Stomach smooth muscle (tissue), 2 donors: ENCODE measurements around the gene NTNG2.

ENCODE experiments used
- H3K27ac ChIP-seq: one replicate; pipeline ENCODE4 v1.7.0; 2013; ENCODE audit warnings: mild to moderate bottlenecking, low read length, inconsistent platforms
- H3K27me3 ChIP-seq, 2 donors: one replicate each; pipeline ENCODE4 v1.7.0; 2013; ENCODE audit warnings: low read length in 2 of 2; ENCODE audit not compliant: insufficient read depth in 2 of 2, control insufficient read depth in 1 of 2
- H3K36me3 ChIP-seq, 2 donors: one replicate each; pipeline ENCODE4 v1.7.0; 2013; ENCODE audit warnings: low read length in 2 of 2; ENCODE audit not compliant: control insufficient read depth in 2 of 2, insufficient read depth in 2 of 2
- H3K4me1 ChIP-seq: one replicate; pipeline ENCODE4 v1.7.0; 2013; ENCODE audit warnings: low read length; ENCODE audit not compliant: control insufficient read depth, insufficient read depth
- H3K4me3 ChIP-seq, 2 donors: one replicate each; pipeline ENCODE4 v1.7.0; 2013; ENCODE audit warnings: low read length in 2 of 2
- H3K9ac ChIP-seq, 2 donors: one replicate each; pipeline ENCODE4 v1.7.0; 2013; ENCODE audit warnings: low read length in 2 of 2, mild to moderate bottlenecking in 1 of 2
- H3K9me3 ChIP-seq, 2 donors: one replicate each; pipeline ENCODE4 v1.7.0; 2013; ENCODE audit warnings: low read length in 2 of 2; ENCODE audit not compliant: control insufficient read depth in 2 of 2
- donor health status: healthy.
- donor health status: Pancreatic carcinoma.

Gene NTNG2

DNA sequence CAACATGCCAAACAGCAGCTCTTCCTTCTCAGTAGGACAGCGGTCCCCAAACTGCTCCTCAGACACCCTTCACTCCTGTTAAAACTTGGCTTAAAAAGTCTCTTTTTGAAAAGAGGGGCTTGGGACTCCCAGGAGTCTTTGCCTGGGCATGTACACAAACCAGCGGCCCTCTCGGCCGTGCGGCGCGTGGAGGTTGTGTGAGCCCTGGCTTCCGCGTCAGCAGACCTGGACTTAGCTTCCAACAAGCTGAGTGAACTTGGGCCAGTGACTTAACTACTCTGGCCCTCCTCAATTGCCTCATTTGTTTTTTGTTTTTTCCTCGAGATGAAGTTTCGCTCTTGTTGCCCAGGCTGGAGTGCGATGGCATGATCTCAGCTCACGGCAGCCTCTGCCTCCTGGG, 15.3 kb upstream of the NTNG2 start:
- Histone ChIP-seq H3K27me3 (peaks cover 32 to 55% of the 10 kb centered on the region in 2 donors), H3K9ac (no peak overlapping the region), H3K27ac (no peak overlapping the region), H3K4me1 (no peaks in the 10 kb centered on the region), H3K4me3 (no peak overlapping the region), H3K9me3 (peaks cover 0 to 5% of the 10 kb centered on the region in 2 donors), H3K36me3 (no peaks in the 10 kb centered on the region)

- Histone ChIP-seq H3K4me1 (no peaks in the 10 kb centered on the region), H3K36me3 (no peaks in the 10 kb centered on the region), H3K27me3 (peaks cover 28 to 55% of the 10 kb centered on the region in 2 donors), H3K9me3 (peaks cover 0 to 5% of the 10 kb centered on the region in 2 donors), H3K27ac (no peak overlapping the region), H3K9ac (no peak overlapping the region), H3K4me3 (no peak overlapping the region)
Measured at GRCh38 chr9:132147331-132147730, 14.5 kb upstream of the NTNG2 start.

- Histone ChIP-seq H3K36me3 (no peaks in the 10 kb centered on the region), H3K27me3 (peaks cover 28 to 54% of the 10 kb centered on the region in 2 donors), H3K27ac (no peak overlapping the region), H3K9ac (no peak overlapping the region), H3K4me3 (no peak overlapping the region), H3K4me1 (no peaks in the 10 kb centered on the region), H3K9me3 (peaks cover 0 to 5% of the 10 kb centered on the region in 2 donors)
Measured at GRCh38 chr9:132147839-132148238, 14.0 kb upstream of the NTNG2 start.

- Histone ChIP-seq H3K27me3 (peaks cover 30 to 45% of the 10 kb centered on the region in 2 donors), H3K36me3 (no peaks in the 10 kb centered on the region), H3K4me1 (no peaks in the 10 kb centered on the region), H3K9me3 (no peaks in the 10 kb centered on the region), H3K9ac (no peak overlapping the region), H3K27ac (no peak overlapping the region), H3K4me3 (no peak overlapping the region)
Measured at GRCh38 chr9:132150256-132150655, 11.6 kb upstream of the NTNG2 start.

- Histone ChIP-seq H3K9me3 (no peaks in the 10 kb centered on the region), H3K36me3 (no peaks in the 10 kb centered on the region), H3K9ac (no peak overlapping the region), H3K27ac (no peak overlapping the region), H3K27me3 (peaks cover 34 to 46% of the 10 kb centered on the region in 2 donors), H3K4me3 (no peak overlapping the region), H3K4me1 (no peaks in the 10 kb centered on the region)
Measured at GRCh38 chr9:132151118-132151517, 10.7 kb upstream of the NTNG2 start.

DNA sequence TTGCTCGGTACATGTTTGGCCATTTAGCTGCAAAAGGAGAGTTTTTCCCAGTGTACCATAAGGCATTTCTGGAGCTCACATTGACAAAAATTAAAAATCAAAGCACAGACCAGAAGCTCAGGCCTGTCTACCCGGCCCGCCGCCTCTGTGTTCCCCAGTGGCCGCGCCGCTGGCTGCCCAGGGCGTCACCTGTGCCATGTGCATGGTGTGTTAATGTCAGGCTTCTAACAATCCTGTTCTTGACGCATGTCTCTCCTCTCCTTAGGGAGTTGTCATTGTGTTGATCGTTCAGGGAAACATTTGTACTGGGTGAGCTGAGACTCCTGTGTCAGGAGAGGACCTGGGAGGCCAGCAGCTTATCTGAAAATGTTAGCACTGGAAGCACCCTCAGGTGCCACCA, 9.6 kb upstream of the NTNG2 start:
- H3K27ac ChIP-seq, result no peak overlapping the region
- no peaks in the 10 kb centered on the region for H3K9me3 ChIP-seq
- no peak overlapping the region for H3K9ac ChIP-seq
- H3K4me3 ChIP-seq, result no peak overlapping the region
- H3K27me3 ChIP-seq, result peaks cover 36 to 44% of the 10 kb centered on the region in 2 donors
- H3K4me1 ChIP-seq, result no peaks in the 10 kb centered on the region
- H3K36me3 ChIP-seq, result no peaks in the 10 kb centered on the region

GRCh38 chr9:132154863-132155567, 6.8 kb upstream of the NTNG2 start:
- peaks cover 40 to 48% of the 10 kb centered on the region in 2 donors for H3K27me3 ChIP-seq
- H3K4me1 ChIP-seq, result no peaks in the 10 kb centered on the region
- H3K9me3 ChIP-seq, result no peaks in the 10 kb centered on the region
- no peak overlapping the region for H3K9ac ChIP-seq
- no peak overlapping the region for H3K4me3 ChIP-seq
- H3K27ac ChIP-seq, result no peak overlapping the region
- no peaks in the 10 kb centered on the region for H3K36me3 ChIP-seq

- H3K36me3 ChIP-seq, result no peaks in the 10 kb centered on the region
- H3K4me3 ChIP-seq, result no peak overlapping the region
- no peaks in the 10 kb centered on the region for H3K9me3 ChIP-seq
- H3K4me1 ChIP-seq, result no peaks in the 10 kb centered on the region
- H3K27ac ChIP-seq, result no peak overlapping the region
- no peak overlapping the region for H3K9ac ChIP-seq
- peaks cover 38 to 49% of the 10 kb centered on the region in 2 donors for H3K27me3 ChIP-seq
Measured at GRCh38 chr9:132155568-132155895, 6.3 kb upstream of the NTNG2 start.

DNA sequence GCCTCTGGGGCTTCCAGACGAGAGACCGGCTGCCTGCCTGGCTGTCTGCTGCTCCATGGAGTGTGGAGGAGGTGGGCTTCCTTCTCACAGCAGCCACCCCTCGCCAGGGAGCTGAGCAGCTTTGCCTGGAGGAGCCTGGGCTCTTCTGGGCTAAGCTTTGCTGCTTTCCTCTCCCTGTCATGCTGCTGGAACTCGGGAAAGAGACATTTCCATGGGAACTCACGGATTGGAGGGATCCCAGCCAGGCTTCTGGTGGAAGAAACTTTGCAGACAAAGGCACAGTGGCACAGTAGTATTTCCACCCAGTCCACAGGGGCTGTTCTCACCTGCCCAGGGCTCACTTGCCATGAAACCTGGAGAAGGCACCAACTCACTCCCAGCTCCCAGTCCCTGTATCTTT, 5.6 kb upstream of the NTNG2 start:
- no peak overlapping the region for H3K9ac ChIP-seq
- H3K36me3 ChIP-seq, result no peaks in the 10 kb centered on the region
- peaks cover 44 to 47% of the 10 kb centered on the region in 2 donors for H3K27me3 ChIP-seq
- no peak overlapping the region for H3K4me3 ChIP-seq
- peaks cover 3% of the 10 kb centered on the region for H3K4me1 ChIP-seq
- no peak overlapping the region for H3K27ac ChIP-seq
- no peaks in the 10 kb centered on the region for H3K9me3 ChIP-seq

GRCh38 chr9:132157347-132158116, 4.3 kb upstream of the NTNG2 start:
- Histone ChIP-seq H3K27me3 (peaks cover 38 to 50% of the 10 kb centered on the region in 2 donors), H3K9ac (no peak overlapping the region), H3K27ac (no peak overlapping the region), H3K36me3 (no peaks in the 10 kb centered on the region), H3K4me3 (no peak overlapping the region), H3K9me3 (no peaks in the 10 kb centered on the region), H3K4me1 (peaks cover 12% of the 10 kb centered on the region)
